ENCODE measurements around the gene ZDHHC12. TPM values are rescaled to one million over a fixed set of nuclear protein-coding genes. Genes with fewer than 3 reads are reported as not detected.

Gene ZDHHC12
- total RNA-seq, 5 donors from 2014 or later (not counting 1 experiment from before 2014, with no cell fraction given) = 22.6 to 32.9 (median 31.4) TPM

- no peak overlapping the region for H3K27ac Mint-ChIP-seq
- 85% methylated on average over 16 of the region's 24 CpGs for WGBS (ENCODE audit: insufficient coverage)
- H3K4me3 Mint-ChIP-seq = no peak overlapping the region
- Histone ChIP-seq H3K36me3 (ENCODE audit: control insufficient read depth in 2 of 2, extremely low read depth in 1 of 2, insufficient read depth in 1 of 2, low read length in 1 of 2) (no peaks in the 10 kb centered on the region), H3K27ac (ENCODE audit: low read length) (no peak overlapping the region), H3K27me3 (replicated peaks in 1 of 2; ENCODE audit: control insufficient read depth in 2 of 2, extremely low read depth in 1 of 2, insufficient read depth in 2 of 2, low read length in 1 of 2) (no peaks in the 10 kb centered on the region), H3K4me3 (ENCODE audit: control insufficient read depth in 1 of 2, extremely low read depth in 1 of 2, low read length in 1 of 2) (no peak overlapping the region), H3K9me3 (no peaks in the 10 kb centered on the region), H3K4me1 (ENCODE audit: control insufficient read depth in 1 of 2, extremely low read depth in 1 of 2, insufficient read depth in 2 of 2, low read length in 2 of 2) (no peaks in the 10 kb centered on the region)
- ChIA-PET CTCF (no interaction called here), POLR2A (interaction anchor here in 1 of 2 donors (0.6 kb wide), 1 partner anchor 22 kb away, joined by 4 read pairs; no protein-coding TSS in a partner anchor)
- no peaks in the 10 kb centered on the region for H3K27me3 Mint-ChIP-seq
- ATAC-seq (replicated peaks in 1 of 4) (no peak), DNase-seq (no peak)
- H3K9me3 Mint-ChIP-seq = no peaks in the 10 kb centered on the region
- H3K36me3 Mint-ChIP-seq = no peaks in the 10 kb centered on the region
- no peaks in the 10 kb centered on the region for H3K4me1 Mint-ChIP-seq
Observed at GRCh38 chr9:128714586-128715435, 9.1 kb downstream of the ZDHHC12 start.

DNA sequence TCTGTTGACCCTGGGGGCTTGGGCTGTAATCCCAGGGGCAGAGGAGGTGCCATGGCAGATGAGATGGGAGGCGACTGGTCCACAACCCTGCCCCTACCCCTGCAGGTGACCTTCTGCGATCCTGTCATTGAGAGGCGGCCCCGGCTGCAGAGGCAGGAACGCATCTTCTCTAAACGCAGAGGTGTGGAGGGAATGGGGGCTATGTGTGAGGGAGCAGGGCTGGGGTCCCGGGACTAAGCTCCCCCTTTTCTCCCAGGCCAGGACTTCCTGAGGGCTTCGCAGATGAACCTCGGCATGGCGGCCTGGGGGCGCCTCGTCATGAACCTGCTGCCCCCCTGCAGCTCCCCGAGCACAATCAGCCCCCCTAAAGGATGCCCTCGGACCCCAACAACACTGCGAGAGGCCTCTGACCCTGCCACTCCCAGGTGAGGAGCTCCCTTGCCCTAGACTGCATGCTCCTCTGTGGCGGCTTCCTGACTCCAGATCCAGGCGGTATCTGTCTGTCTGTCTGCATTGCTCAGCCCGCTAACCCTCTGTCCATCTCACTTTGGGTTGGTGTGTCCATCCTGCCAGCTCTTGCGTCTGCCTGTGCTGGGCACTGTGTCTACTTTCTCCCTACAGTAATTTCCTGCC is 9.9 kb downstream of the ZDHHC12 start:
- DNase-seq (no peak), ATAC-seq (replicated peaks in 1 of 4) (no peak)
- Mint-ChIP-seq H3K36me3 (no peaks in the 10 kb centered on the region), H3K4me3 (no peak overlapping the region), H3K4me1 (no peaks in the 10 kb centered on the region), H3K27ac (no peak overlapping the region), H3K9me3 (no peaks in the 10 kb centered on the region), H3K27me3 (no peaks in the 10 kb centered on the region)
- Histone ChIP-seq H3K27me3 (replicated peaks in 1 of 2; ENCODE audit: control insufficient read depth in 2 of 2, extremely low read depth in 1 of 2, insufficient read depth in 2 of 2, low read length in 1 of 2) (no peaks in the 10 kb centered on the region), H3K27ac (ENCODE audit: low read length) (no peak overlapping the region), H3K4me1 (ENCODE audit: control insufficient read depth in 1 of 2, extremely low read depth in 1 of 2, insufficient read depth in 2 of 2, low read length in 2 of 2) (no peaks in the 10 kb centered on the region), H3K9me3 (no peaks in the 10 kb centered on the region), H3K4me3 (ENCODE audit: control insufficient read depth in 1 of 2, extremely low read depth in 1 of 2, low read length in 1 of 2) (no peak overlapping the region), H3K36me3 (ENCODE audit: control insufficient read depth in 2 of 2, extremely low read depth in 1 of 2, insufficient read depth in 1 of 2, low read length in 1 of 2) (no peaks in the 10 kb centered on the region)
- CTCF ChIA-PET = no interaction called here
- POLR2A ChIA-PET = no interaction called here
- WGBS (ENCODE audit: insufficient coverage) = 99% methylated on average over 12 of the region's 19 CpGs

GRCh38 chr9:128713411-128713780 is 10.5 kb downstream of the ZDHHC12 start:
- Histone ChIP-seq H3K36me3 (ENCODE audit: control insufficient read depth in 2 of 2, extremely low read depth in 1 of 2, insufficient read depth in 1 of 2, low read length in 1 of 2) (no peaks in the 10 kb centered on the region), H3K27ac (ENCODE audit: low read length) (no peak overlapping the region), H3K27me3 (replicated peaks in 1 of 2; ENCODE audit: control insufficient read depth in 2 of 2, extremely low read depth in 1 of 2, insufficient read depth in 2 of 2, low read length in 1 of 2) (no peaks in the 10 kb centered on the region), H3K4me1 (ENCODE audit: control insufficient read depth in 1 of 2, extremely low read depth in 1 of 2, insufficient read depth in 2 of 2, low read length in 2 of 2) (no peaks in the 10 kb centered on the region), H3K4me3 (ENCODE audit: control insufficient read depth in 1 of 2, extremely low read depth in 1 of 2, low read length in 1 of 2) (no peak overlapping the region), H3K9me3 (no peaks in the 10 kb centered on the region)
- DNase-seq = no peak
- ATAC-seq (replicated peaks in 1 of 4) = no peak
- CTCF ChIA-PET = no interaction called here
- POLR2A ChIA-PET = no interaction called here
- 95% methylated on average over 10 of the region's 13 CpGs for WGBS (ENCODE audit: insufficient coverage)
- no peaks in the 10 kb centered on the region for H3K36me3 Mint-ChIP-seq
- no peak overlapping the region for H3K4me3 Mint-ChIP-seq
- no peaks in the 10 kb centered on the region for H3K9me3 Mint-ChIP-seq
- H3K27me3 Mint-ChIP-seq = no peaks in the 10 kb centered on the region
- no peaks in the 10 kb centered on the region for H3K4me1 Mint-ChIP-seq
- H3K27ac Mint-ChIP-seq = no peak overlapping the region

DNA sequence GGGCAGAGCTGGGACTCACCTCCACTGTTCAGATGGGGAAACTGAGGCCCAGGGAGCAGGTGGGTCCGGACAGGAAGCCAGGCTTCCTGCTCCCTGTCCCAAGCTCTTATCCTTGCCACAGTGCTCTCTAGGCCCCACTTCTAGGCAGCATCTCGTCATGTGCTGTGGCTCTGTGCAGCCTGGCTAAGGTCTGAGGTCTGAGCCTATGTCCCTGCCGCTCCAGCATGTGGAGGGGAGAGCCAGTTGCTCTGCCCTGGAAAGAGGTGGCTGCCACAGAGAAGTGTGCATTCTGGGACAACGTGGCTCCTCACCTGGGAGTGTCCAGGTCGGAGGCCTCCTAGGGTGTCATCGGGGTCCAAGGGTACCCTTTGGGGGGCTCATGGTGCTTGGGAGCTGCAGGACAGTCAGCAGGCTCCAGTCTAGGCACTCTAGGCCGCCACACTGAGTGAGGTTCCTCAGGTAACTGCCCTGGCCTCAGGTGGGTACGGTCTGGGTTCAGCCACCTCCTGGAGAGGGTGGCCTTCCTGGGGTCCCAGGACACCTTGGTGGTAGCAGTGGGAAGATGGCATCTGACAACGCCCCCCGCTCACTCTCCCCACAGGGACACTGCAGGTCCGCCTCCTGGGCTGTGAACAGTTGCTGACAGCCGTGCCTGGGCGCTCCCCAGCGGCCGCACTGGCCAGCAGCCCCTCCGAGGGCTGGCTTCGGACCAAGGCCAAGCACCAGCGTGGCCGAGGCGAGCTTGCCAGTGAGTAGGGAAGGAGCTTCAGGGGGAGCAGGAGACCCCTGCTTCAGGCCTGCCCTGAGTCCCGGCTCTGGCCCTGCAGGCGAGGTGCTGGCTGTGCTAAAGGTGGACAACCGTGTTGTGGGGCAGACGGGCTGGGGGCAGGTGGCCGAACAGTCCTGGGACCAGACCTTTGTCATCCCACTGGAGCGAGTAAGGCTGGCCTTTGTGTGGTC is 11.2 kb downstream of the ZDHHC12 start:
- 92% methylated on average over 22 of the region's 26 CpGs for WGBS (ENCODE audit: insufficient coverage)
- H3K27ac Mint-ChIP-seq = no peak overlapping the region
- no peaks in the 10 kb centered on the region for H3K9me3 Mint-ChIP-seq
- DNase-seq = no peak
- ChIA-PET POLR2A (interaction anchor here in 1 of 2 donors (0.7 kb wide), 1 partner anchor 139 kb away, joined by 6 read pairs; no protein-coding TSS in a partner anchor), CTCF (no interaction called here)
- Histone ChIP-seq H3K36me3 (ENCODE audit: control insufficient read depth in 2 of 2, extremely low read depth in 1 of 2, insufficient read depth in 1 of 2, low read length in 1 of 2) (no peaks in the 10 kb centered on the region), H3K27ac (ENCODE audit: low read length) (no peak overlapping the region), H3K4me3 (ENCODE audit: control insufficient read depth in 1 of 2, extremely low read depth in 1 of 2, low read length in 1 of 2) (no peak overlapping the region), H3K9me3 (no peaks in the 10 kb centered on the region), H3K27me3 (replicated peaks in 1 of 2; ENCODE audit: control insufficient read depth in 2 of 2, extremely low read depth in 1 of 2, insufficient read depth in 2 of 2, low read length in 1 of 2) (no peaks in the 10 kb centered on the region), H3K4me1 (ENCODE audit: control insufficient read depth in 1 of 2, extremely low read depth in 1 of 2, insufficient read depth in 2 of 2, low read length in 2 of 2) (no peaks in the 10 kb centered on the region)
- no peak for ATAC-seq (replicated peaks in 1 of 4)
- no peaks in the 10 kb centered on the region for H3K27me3 Mint-ChIP-seq
- H3K4me3 Mint-ChIP-seq = no peak overlapping the region
- H3K36me3 Mint-ChIP-seq = no peaks in the 10 kb centered on the region
- no peaks in the 10 kb centered on the region for H3K4me1 Mint-ChIP-seq

- no peaks in the 10 kb centered on the region for H3K9me3 Mint-ChIP-seq
- POLR2A ChIA-PET = no interaction called here
- no peak overlapping the region for H3K4me3 Mint-ChIP-seq
- DNase-seq = no peak
- ATAC-seq (replicated peaks in 1 of 4) = no peak
- CTCF ChIA-PET = interaction anchor here in 1 of 2 donors (0.5 kb wide), 1 partner anchor 412 kb away, joined by 5 read pairs; no protein-coding TSS in a partner anchor
- H3K27ac Mint-ChIP-seq = no peak overlapping the region
- no peaks in the 10 kb centered on the region for H3K9me3 ChIP-seq
- peaks cover 0 to 11% of the 10 kb centered on the region in 2 experiments for H3K4me1 ChIP-seq (ENCODE audit: control insufficient read depth in 1 of 2, extremely low read depth in 1 of 2, insufficient read depth in 2 of 2, low read length in 2 of 2)
- no peaks in the 10 kb centered on the region for H3K27me3 Mint-ChIP-seq
- H3K4me3 ChIP-seq (ENCODE audit: control insufficient read depth in 1 of 2, extremely low read depth in 1 of 2, low read length in 1 of 2) = no peak overlapping the region
- peaks cover 0 to 5% (median 3%) of the 10 kb centered on the region in 3 donors for H3K4me1 Mint-ChIP-seq
- no peaks in the 10 kb centered on the region for H3K36me3 ChIP-seq (ENCODE audit: control insufficient read depth in 2 of 2, extremely low read depth in 1 of 2, insufficient read depth in 1 of 2, low read length in 1 of 2)
- WGBS (ENCODE audit: insufficient coverage) = no CpG with 5 or more reads among the region's 8 CpGs
- no peak overlapping the region for H3K27ac ChIP-seq (ENCODE audit: low read length)
- no peaks in the 10 kb centered on the region for H3K36me3 Mint-ChIP-seq
- no peaks in the 10 kb centered on the region for H3K27me3 ChIP-seq (replicated peaks in 1 of 2; ENCODE audit: control insufficient read depth in 2 of 2, extremely low read depth in 1 of 2, insufficient read depth in 2 of 2, low read length in 1 of 2)
Observed at GRCh38 chr9:128707446-128707845, 16.5 kb downstream of the ZDHHC12 start.
